Liver (tissue), 9 donors: Measurements from ENCODE around the gene RALGAPA2. TPM values are rescaled to one million over a fixed set of nuclear protein-coding genes. Genes with fewer than 3 reads are reported as not detected.

Experiments
- DNase-seq: peaks from one replicate; pipeline ENCODE4 v3.0.0-alpha.2; 2017; ENCODE audit warnings: low spot score
- H3K27ac ChIP-seq, 2 donors: one replicate each; pipeline ENCODE4 v1.7.0; 2013; ENCODE audit warnings: inconsistent platforms in 2 of 2, low read length in 2 of 2, control low read depth in 1 of 2, low read depth in 1 of 2, mild to moderate bottlenecking in 1 of 2
- H3K27me3 ChIP-seq, 4 donors: one replicate each; pipeline versions ENCODE4 v1.6.1 to v1.7.0; 2013; ENCODE audit warnings: low read length in 3 of 4, inconsistent platforms in 1 of 4, mild to moderate bottlenecking in 1 of 4, moderate library complexity in 1 of 4; ENCODE audit not compliant: control insufficient read depth in 4 of 4, insufficient read depth in 4 of 4
- H3K36me3 ChIP-seq, 4 donors: one replicate each; pipeline versions ENCODE4 v1.6.1 to v1.7.0; 2013; ENCODE audit warnings: low read length in 3 of 4, mild to moderate bottlenecking in 3 of 4, low read depth in 1 of 4, moderate library complexity in 1 of 4; ENCODE audit not compliant: control insufficient read depth in 4 of 4, insufficient read depth in 3 of 4
- H3K4me1 ChIP-seq, 4 donors: one replicate each; pipeline versions ENCODE4 v1.6.1 to v1.7.0; 2013; ENCODE audit warnings: low read length in 3 of 4, mild to moderate bottlenecking in 3 of 4, moderate library complexity in 1 of 4; ENCODE audit not compliant: control insufficient read depth in 4 of 4, insufficient read depth in 4 of 4
- H3K4me3 ChIP-seq, 3 donors: one replicate each; pipeline versions ENCODE4 v1.6.1 to v1.7.0; 2013; ENCODE audit warnings: low read length in 3 of 3, control low read depth in 1 of 3, low read depth in 1 of 3, mild to moderate bottlenecking in 1 of 3
- H3K9ac ChIP-seq, 2 donors: one replicate each; pipeline ENCODE4 v1.7.0; 2013; ENCODE audit warnings: low read length in 2 of 2, mild to moderate bottlenecking in 2 of 2, moderate library complexity in 2 of 2, control low read depth in 1 of 2, low read depth in 1 of 2
- H3K9me3 ChIP-seq, 4 donors: one replicate each; pipeline versions ENCODE4 v1.6.1 to v1.7.0; 2013; ENCODE audit warnings: low read length in 3 of 4; ENCODE audit not compliant: control insufficient read depth in 4 of 4
- EGR1 ChIP-seq, 2 donors: IDR thresholded peaks; 2 replicates each; pipeline ENCODE4 v1.6.1; 2016 to 2018; ENCODE audit warnings: antibody characterized with exemption in 2 of 2, low read depth in 2 of 2
- FOXA1 ChIP-seq: IDR thresholded peaks from 2 replicates; pipeline ENCODE4 v1.6.1; 2016; ENCODE audit warnings: antibody characterized with exemption
- FOXA2 ChIP-seq: IDR thresholded peaks from 2 replicates; pipeline ENCODE4 v1.6.1; 2016; ENCODE audit warnings: antibody characterized with exemption
- GABPA ChIP-seq, 2 donors: IDR thresholded peaks in 1 of 2; conservative IDR thresholded peaks in 1 of 2; 2 replicates each; pipeline ENCODE4 v1.6.1; 2016; ENCODE audit warnings: antibody characterized with exemption in 2 of 2, mild to moderate bottlenecking in 1 of 2, moderate library complexity in 1 of 2
- HNF4A ChIP-seq, 2 donors: conservative IDR thresholded peaks; 2 replicates each; pipeline ENCODE4 v1.6.1; 2016; ENCODE audit warnings: antibody characterized with exemption in 2 of 2, mild to moderate bottlenecking in 2 of 2
- HNF4G ChIP-seq: IDR thresholded peaks from 2 replicates; pipeline ENCODE4 v1.6.1; 2016; ENCODE audit warnings: antibody characterized with exemption
- JUND ChIP-seq, 2 donors: IDR thresholded peaks; 2 replicates each; pipeline ENCODE4 v1.6.1; 2016; ENCODE audit warnings: antibody characterized with exemption in 2 of 2
- NR2F2 ChIP-seq: IDR thresholded peaks from 2 replicates; pipeline ENCODE4 v1.6.1; 2016; ENCODE audit warnings: antibody characterized with exemption
- RAD21 ChIP-seq, 2 donors: IDR thresholded peaks; 2 replicates each; pipeline ENCODE4 v1.6.1; 2016; ENCODE audit warnings: antibody characterized with exemption in 2 of 2, mild to moderate bottlenecking in 2 of 2
- RXRA ChIP-seq, 2 donors: IDR thresholded peaks; 2 replicates each; pipeline ENCODE4 v1.6.1; 2017 to 2018; ENCODE audit warnings: antibody characterized with exemption in 2 of 2, mild to moderate bottlenecking in 1 of 2
- SP1 ChIP-seq: IDR thresholded peaks from 2 replicates; pipeline ENCODE4 v1.6.1; 2018; ENCODE audit warnings: antibody characterized with exemption, mild to moderate bottlenecking
- TAF1 ChIP-seq: conservative IDR thresholded peaks from 2 replicates; pipeline ENCODE4 v1.6.1; 2016; ENCODE audit warnings: antibody characterized with exemption, mild to moderate bottlenecking
- YY1 ChIP-seq: IDR thresholded peaks from 2 replicates; pipeline ENCODE4 v1.6.1; 2016; ENCODE audit warnings: antibody characterized with exemption, mild to moderate bottlenecking
- WGBS: extraction: QIAGEN DNeasy Blood & Tissue Kit; methylation state at CpG from one replicate; pipeline ENCODE4 v1.1.7; 2013; 5-methylcytosine and 5-hydroxymethylcytosine counted together
- polyA plus RNA-seq, 2 donors: library from polyadenylated mRNA; stranded (reverse) in 1 of 2; unstranded in 1 of 2; fragments of 200-250 nt in 1 of 2; fragments of >200 nt in 1 of 2; fragmentation: Nextera tagmentation in 1 of 2; extraction: Ambion mirVana in 1 of 2; gene quantifications; one replicate each; pipeline versions ENCODE4 v1.2.1 to v1.2.3, GENCODE V29; 2013 to 2015
- total RNA-seq, 2 donors: library from RNA; depleted of rRNA; stranded (reverse); fragments of >200 nt; gene quantifications; one replicate each; pipeline ENCODE4 v1.2.3, GENCODE V29; 2014
- TF ChIP-seq, protein P1 (sequence below): IDR thresholded peaks from 2 replicates; pipeline ENCODE4 v1.6.1; 2016; ENCODE audit warnings: antibody characterized with exemption
- TF ChIP-seq, protein P2 (sequence below): IDR thresholded peaks from 2 replicates; pipeline ENCODE4 v1.6.1; 2016; ENCODE audit warnings: antibody characterized with exemption
- TF ChIP-seq, protein P3 (sequence below): IDR thresholded peaks from 2 replicates; pipeline ENCODE4 v1.6.1; 2016; ENCODE audit warnings: antibody characterized with exemption, mild to moderate bottlenecking
- TF ChIP-seq, protein P4 (sequence below): fragments of 150-350 bp; IDR thresholded peaks from 2 replicates; pipeline ENCODE4 v1.5.1; 2017; ENCODE audit warnings: improper control_type of control experiment, low read depth, low read length; ENCODE audit not compliant: missing input control
- TF ChIP-seq, protein P5 (sequence below): IDR thresholded peaks from 2 replicates; pipeline ENCODE4 v1.6.1; 2016; ENCODE audit warnings: antibody characterized with exemption
- donor health status: healthy.
- donor health status: healthy.
- donor health status: healthy.
- donor health status: healthy.
- donor health status: healthy.

The RALGAPA2 gene
- total and polyA plus RNA-seq, 4 donors = 14.8 to 89.9 (median 25.1) TPM

DNA sequence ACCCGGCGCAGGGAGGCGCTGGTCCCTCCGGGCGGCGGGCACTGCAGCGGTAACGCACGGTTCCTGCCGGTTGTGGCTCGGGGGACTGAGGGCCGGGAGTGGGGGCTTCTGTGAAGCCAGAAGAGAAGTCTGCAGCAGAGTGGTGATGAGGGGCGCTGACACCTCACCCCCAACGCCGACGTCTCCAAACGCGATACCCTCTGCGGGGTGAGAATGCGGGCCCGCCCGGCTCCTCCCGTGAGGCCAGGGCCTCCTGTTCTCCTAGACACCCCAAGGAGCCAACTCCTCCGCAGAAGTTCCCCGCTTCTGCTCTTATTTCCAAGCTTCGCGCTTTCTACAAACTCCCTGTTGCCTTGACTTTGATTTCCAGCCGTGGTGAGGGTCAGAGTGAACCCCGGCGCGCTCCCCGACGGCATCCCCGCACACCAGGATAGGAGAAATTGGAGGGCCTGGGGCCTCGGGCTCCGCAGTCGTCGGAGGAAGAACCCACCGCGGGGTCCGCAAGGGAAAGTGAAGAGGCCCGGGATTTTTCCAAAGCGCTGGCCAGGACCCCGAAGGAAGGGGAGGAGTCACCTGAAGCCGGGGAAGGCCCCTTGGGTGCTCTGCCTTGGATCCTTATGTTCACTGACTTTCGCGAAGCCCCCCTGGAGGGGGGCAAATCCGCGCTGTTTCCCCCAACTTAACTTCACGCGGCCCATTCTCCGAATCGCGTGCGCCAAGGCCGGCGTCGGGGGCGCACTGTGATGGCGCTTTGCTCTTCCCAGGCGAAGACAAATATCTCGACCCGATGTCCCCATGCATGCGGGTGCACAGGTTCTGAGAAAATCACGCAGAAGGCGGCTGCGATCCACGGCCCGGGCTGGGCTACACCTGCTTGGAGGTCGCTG lies 347.6 kb downstream of the RALGAPA2 start (continued):
- TF ChIP-seq FOXA2 (no peak), HNF4A (conservative IDR thresholded peaks at IDR 0.05) (no peak)
- TF ChIP-seq, protein P1, sequence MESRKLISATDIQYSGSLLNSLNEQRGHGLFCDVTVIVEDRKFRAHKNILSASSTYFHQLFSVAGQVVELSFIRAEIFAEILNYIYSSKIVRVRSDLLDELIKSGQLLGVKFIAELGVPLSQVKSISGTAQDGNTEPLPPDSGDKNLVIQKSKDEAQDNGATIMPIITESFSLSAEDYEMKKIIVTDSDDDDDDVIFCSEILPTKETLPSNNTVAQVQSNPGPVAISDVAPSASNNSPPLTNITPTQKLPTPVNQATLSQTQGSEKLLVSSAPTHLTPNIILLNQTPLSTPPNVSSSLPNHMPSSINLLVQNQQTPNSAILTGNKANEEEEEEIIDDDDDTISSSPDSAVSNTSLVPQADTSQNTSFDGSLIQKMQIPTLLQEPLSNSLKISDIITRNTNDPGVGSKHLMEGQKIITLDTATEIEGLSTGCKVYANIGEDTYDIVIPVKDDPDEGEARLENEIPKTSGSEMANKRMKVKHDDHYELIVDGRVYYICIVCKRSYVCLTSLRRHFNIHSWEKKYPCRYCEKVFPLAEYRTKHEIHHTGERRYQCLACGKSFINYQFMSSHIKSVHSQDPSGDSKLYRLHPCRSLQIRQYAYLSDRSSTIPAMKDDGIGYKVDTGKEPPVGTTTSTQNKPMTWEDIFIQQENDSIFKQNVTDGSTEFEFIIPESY = no peak

DNA sequence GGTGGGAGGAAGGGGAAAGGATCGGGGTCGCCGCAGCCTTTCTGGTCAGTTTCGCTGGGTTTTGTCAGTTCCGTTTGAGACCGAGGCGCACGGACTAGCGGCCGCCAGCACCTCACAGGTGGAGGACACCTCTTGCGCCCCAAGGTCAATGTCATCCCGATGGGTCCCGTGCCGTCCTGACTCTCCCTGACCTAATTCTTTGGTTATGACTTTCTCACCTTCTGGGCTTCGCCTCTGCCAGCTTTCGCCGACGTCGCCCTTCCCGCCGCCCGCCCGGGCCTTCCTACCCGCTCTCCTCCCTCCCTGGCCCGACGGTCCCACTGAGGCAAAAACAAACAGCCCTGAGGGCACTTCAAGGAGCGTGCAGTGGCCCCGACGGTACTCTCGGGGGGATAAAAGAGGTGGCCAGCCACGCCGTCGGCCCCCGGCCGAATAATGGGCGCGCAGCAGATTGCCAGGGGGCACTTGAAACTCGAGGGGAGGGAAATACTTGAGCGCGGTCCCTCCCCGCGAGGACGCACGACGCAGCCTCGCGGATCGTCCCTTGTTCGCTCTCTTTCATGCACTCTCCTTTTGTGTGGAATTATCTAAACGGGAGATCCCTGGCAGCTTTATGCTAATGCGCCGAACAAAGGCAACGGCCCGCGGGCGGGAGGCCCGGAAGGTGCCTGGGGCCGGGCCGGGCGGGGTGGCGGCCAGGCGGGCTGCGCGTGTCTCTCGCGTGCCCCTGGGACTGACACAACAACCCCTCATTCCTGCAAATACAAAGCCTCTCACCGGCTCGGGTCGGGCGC lies 348.4 kb downstream of the RALGAPA2 start:
- WGBS = 3% methylated on average over 70 of the region's 70 CpGs
- no peak for DNase-seq
- H3K36me3 ChIP-seq = no peaks in the 10 kb centered on the region
- TF ChIP-seq HNF4G = no peak
- TF ChIP-seq FOXA2 = no peak
- no peak overlapping the region for H3K4me3 ChIP-seq
- H3K9me3 ChIP-seq = no peaks in the 10 kb centered on the region
- peaks cover 17 to 36% (median 22%) of the 10 kb centered on the region in 4 donors for H3K4me1 ChIP-seq
- no peak overlapping the region for H3K9ac ChIP-seq
- H3K27me3 ChIP-seq = peaks cover 0 to 35% (median 17%) of the 10 kb centered on the region in 4 donors
- no peak overlapping the region for H3K27ac ChIP-seq

DNA sequence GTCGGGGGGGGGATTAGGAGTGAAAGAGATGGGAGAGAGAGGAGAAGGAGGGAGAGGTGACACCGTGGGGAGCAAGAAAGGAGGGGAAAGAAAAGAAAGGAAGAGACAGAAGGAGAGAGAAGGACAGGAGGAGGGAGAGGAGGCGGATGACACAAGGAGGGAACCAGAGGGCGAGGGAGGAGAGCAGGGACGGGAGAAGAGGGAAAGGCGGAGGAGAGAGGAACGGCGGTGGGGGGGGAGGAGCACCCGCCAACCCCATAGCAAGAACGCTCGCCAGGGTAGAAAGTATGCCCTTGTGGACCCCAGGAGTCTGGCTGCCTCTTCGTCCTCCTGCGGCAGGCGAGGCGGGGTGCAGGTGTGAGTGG lies 349.0 kb downstream of the RALGAPA2 start:
- no peaks in the 10 kb centered on the region for H3K36me3 ChIP-seq
- no peak for DNase-seq
- H3K27me3 ChIP-seq = peaks cover 2 to 30% (median 19%) of the 10 kb centered on the region in 4 donors
- H3K4me3 ChIP-seq = no peak overlapping the region
- no peak overlapping the region for H3K9ac ChIP-seq
- H3K27ac ChIP-seq = no peak overlapping the region
- TF ChIP-seq, protein P1 = no peak
- TF ChIP-seq RAD21 (IDR thresholded peaks at IDR 0.05) = no peak
- TF ChIP-seq, protein P2, sequence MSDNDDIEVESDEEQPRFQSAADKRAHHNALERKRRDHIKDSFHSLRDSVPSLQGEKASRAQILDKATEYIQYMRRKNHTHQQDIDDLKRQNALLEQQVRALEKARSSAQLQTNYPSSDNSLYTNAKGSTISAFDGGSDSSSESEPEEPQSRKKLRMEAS = no peak
- no peak for TF ChIP-seq RXRA (IDR thresholded peaks at IDR 0.05)
- TF ChIP-seq, protein P3, sequence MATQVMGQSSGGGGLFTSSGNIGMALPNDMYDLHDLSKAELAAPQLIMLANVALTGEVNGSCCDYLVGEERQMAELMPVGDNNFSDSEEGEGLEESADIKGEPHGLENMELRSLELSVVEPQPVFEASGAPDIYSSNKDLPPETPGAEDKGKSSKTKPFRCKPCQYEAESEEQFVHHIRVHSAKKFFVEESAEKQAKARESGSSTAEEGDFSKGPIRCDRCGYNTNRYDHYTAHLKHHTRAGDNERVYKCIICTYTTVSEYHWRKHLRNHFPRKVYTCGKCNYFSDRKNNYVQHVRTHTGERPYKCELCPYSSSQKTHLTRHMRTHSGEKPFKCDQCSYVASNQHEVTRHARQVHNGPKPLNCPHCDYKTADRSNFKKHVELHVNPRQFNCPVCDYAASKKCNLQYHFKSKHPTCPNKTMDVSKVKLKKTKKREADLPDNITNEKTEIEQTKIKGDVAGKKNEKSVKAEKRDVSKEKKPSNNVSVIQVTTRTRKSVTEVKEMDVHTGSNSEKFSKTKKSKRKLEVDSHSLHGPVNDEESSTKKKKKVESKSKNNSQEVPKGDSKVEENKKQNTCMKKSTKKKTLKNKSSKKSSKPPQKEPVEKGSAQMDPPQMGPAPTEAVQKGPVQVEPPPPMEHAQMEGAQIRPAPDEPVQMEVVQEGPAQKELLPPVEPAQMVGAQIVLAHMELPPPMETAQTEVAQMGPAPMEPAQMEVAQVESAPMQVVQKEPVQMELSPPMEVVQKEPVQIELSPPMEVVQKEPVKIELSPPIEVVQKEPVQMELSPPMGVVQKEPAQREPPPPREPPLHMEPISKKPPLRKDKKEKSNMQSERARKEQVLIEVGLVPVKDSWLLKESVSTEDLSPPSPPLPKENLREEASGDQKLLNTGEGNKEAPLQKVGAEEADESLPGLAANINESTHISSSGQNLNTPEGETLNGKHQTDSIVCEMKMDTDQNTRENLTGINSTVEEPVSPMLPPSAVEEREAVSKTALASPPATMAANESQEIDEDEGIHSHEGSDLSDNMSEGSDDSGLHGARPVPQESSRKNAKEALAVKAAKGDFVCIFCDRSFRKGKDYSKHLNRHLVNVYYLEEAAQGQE = no peak
- TF ChIP-seq, protein P4, sequence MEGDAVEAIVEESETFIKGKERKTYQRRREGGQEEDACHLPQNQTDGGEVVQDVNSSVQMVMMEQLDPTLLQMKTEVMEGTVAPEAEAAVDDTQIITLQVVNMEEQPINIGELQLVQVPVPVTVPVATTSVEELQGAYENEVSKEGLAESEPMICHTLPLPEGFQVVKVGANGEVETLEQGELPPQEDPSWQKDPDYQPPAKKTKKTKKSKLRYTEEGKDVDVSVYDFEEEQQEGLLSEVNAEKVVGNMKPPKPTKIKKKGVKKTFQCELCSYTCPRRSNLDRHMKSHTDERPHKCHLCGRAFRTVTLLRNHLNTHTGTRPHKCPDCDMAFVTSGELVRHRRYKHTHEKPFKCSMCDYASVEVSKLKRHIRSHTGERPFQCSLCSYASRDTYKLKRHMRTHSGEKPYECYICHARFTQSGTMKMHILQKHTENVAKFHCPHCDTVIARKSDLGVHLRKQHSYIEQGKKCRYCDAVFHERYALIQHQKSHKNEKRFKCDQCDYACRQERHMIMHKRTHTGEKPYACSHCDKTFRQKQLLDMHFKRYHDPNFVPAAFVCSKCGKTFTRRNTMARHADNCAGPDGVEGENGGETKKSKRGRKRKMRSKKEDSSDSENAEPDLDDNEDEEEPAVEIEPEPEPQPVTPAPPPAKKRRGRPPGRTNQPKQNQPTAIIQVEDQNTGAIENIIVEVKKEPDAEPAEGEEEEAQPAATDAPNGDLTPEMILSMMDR = no peak
- no peak for TF ChIP-seq FOXA1
- no peak for TF ChIP-seq YY1
- TF ChIP-seq NR2F2 = no peak
- no peak for TF ChIP-seq JUND (IDR thresholded peaks at IDR 0.05)
- no peak for TF ChIP-seq GABPA (IDR thresholded peaks at IDR 0.05 in 1 of 2, conservative IDR thresholded peaks at IDR 0.05 in 1 of 2)
- no peak for TF ChIP-seq SP1
- TF ChIP-seq HNF4A (conservative IDR thresholded peaks at IDR 0.05) = no peak
- TF ChIP-seq, protein P5, sequence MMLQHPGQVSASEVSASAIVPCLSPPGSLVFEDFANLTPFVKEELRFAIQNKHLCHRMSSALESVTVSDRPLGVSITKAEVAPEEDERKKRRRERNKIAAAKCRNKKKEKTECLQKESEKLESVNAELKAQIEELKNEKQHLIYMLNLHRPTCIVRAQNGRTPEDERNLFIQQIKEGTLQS = no peak
- no peak for TF ChIP-seq HNF4G
- no peak for TF ChIP-seq TAF1
- no peak for TF ChIP-seq EGR1 (IDR thresholded peaks at IDR 0.05; ENCODE audit: low read depth in 2 of 2)
- H3K9me3 ChIP-seq = no peaks in the 10 kb centered on the region
- 6% methylated on average over 15 of the region's 15 CpGs for WGBS
- peaks cover 11 to 30% (median 18%) of the 10 kb centered on the region in 4 donors for H3K4me1 ChIP-seq
